ENCODE results near the gene MAP3K4.
"Not testable (repeated sequence)": the region's sequence is repeated elsewhere in the genome, so short reads cannot be mapped to it uniquely, and the experiment has no call there.

Gene MAP3K4

GRCh38 chr6:161085246-161085645 is 93.7 kb downstream of the MAP3K4 start:
- no peak for DNase-seq

GRCh38 chr6:161088676-161089328 is 97.2 kb downstream of the MAP3K4 start:
- no peak for DNase-seq

- DNase-seq, result no peak
Measured at GRCh38 chr6:161091151-161091550, 99.6 kb downstream of the MAP3K4 start.

- no peak for DNase-seq
Measured at GRCh38 chr6:161091972-161092701, 100.6 kb downstream of the MAP3K4 start.

- no peak for DNase-seq
Measured at GRCh38 chr6:161094955-161095354, 103.4 kb downstream of the MAP3K4 start.

- no peak for DNase-seq
Measured at GRCh38 chr6:161095916-161096315, 104.3 kb downstream of the MAP3K4 start.

GRCh38 chr6:161100072-161100471 is 108.5 kb downstream of the MAP3K4 start:
- DNase-seq, result no peak

GRCh38 chr6:161101517-161101916 is 109.9 kb downstream of the MAP3K4 start:
- DNase-seq, result peak in 1 of 3 experiments; percentile 38

- DNase-seq, result no peak
Measured at GRCh38 chr6:161103475-161103874, 111.9 kb downstream of the MAP3K4 start.

GRCh38 chr6:161104966-161105365 is 113.4 kb downstream of the MAP3K4 start:
- no peak for DNase-seq

- no peak for DNase-seq
Measured at GRCh38 chr6:161105408-161105807, 113.8 kb downstream of the MAP3K4 start.

GRCh38 chr6:161107779-161108730 is 116.5 kb downstream of the MAP3K4 start:
- DNase-seq, result no peak

- no peak for DNase-seq
Measured at GRCh38 chr6:161108916-161109315, 117.3 kb downstream of the MAP3K4 start.

GRCh38 chr6:161109366-161109765 is 117.8 kb downstream of the MAP3K4 start:
- DNase-seq, result no peak

- DNase-seq, result no peak
Measured at GRCh38 chr6:161110028-161110779, 118.6 kb downstream of the MAP3K4 start.

GRCh38 chr6:161111261-161111660 is 119.7 kb downstream of the MAP3K4 start:
- DNase-seq, result no peak

- DNase-seq, result no peak
Measured at GRCh38 chr6:161115468-161115867, 123.9 kb downstream of the MAP3K4 start.

- DNase-seq, result no peak
Measured at GRCh38 chr6:161116554-161116953, 125.0 kb downstream of the MAP3K4 start.

- no peak for DNase-seq
Measured at GRCh38 chr6:161117308-161117707, 125.7 kb downstream of the MAP3K4 start.

GRCh38 chr6:161117942-161118341 is 126.4 kb downstream of the MAP3K4 start:
- no peak for DNase-seq

- not testable (repeated sequence) for DNase-seq
Measured at GRCh38 chr6:161123319-161123718, 131.8 kb downstream of the MAP3K4 start.

GRCh38 chr6:161125591-161125990 is 134.0 kb downstream of the MAP3K4 start:
- DNase-seq, result no peak

Data from NCI-H1417 (cell line).